Lung microvascular endothelial cell (primary cell): ENCODE measurements around the gene HSPG2. TPM values are rescaled to one million over a fixed set of nuclear protein-coding genes. Genes with fewer than 3 reads are reported as not detected.
"Not testable (repeated sequence)": the region's sequence is repeated elsewhere in the genome, so short reads cannot be mapped to it uniquely, and the experiment has no call there.

ENCODE experiments used
- DNase-seq, 2 donors: peaks; one replicate each; pipeline versions ENCODE4 v3.0.0 to v3.0.0-alpha.2; 2010; ENCODE audit warnings: low read depth in 2 of 2
- total RNA-seq: library from RNA; depleted of rRNA; stranded (reverse); fragments of >200 nt; gene quantifications from 2 replicates; pipeline ENCODE4 v1.2.1, GENCODE V29; 2014

Gene HSPG2
- total RNA-seq, 1 donor from 2014 or later, result 250 TPM

GRCh38 chr1:21829294-21829693 is 107.8 kb downstream of the HSPG2 start:
- no peak for DNase-seq

- no peak for DNase-seq
Measured at GRCh38 chr1:21828506-21829210, 108.5 kb downstream of the HSPG2 start.

GRCh38 chr1:21828075-21828474 is 109.0 kb downstream of the HSPG2 start:
- DNase-seq, result no peak

GRCh38 chr1:21827141-21827679 is 109.9 kb downstream of the HSPG2 start:
- no peak for DNase-seq

- not testable (repeated sequence) for DNase-seq
Measured at GRCh38 chr1:21826694-21827093, 110.4 kb downstream of the HSPG2 start.

GRCh38 chr1:21825393-21825792 is 111.7 kb downstream of the HSPG2 start:
- DNase-seq, result no peak

- DNase-seq, result no peak
Measured at GRCh38 chr1:21824926-21825325, 112.2 kb downstream of the HSPG2 start.

- DNase-seq, result no peak
Measured at GRCh38 chr1:21823980-21824702, 113.0 kb downstream of the HSPG2 start.

- DNase-seq, result no peak
Measured at GRCh38 chr1:21823206-21823979, 113.7 kb downstream of the HSPG2 start.

GRCh38 chr1:21822349-21822748 is 114.8 kb downstream of the HSPG2 start:
- DNase-seq, result no peak

GRCh38 chr1:21821385-21822019 is 115.6 kb downstream of the HSPG2 start:
- DNase-seq, result no peak

GRCh38 chr1:21820597-21821232 is 116.4 kb downstream of the HSPG2 start:
- no peak for DNase-seq

- peak; percentile 71 to 75 for DNase-seq
Measured at GRCh38 chr1:21818656-21819055, 118.5 kb downstream of the HSPG2 start.

GRCh38 chr1:21816602-21817302 is 120.4 kb downstream of the HSPG2 start:
- peak in 1 of 2 donors; percentile 69 for DNase-seq

GRCh38 chr1:21815724-21816321 is 121.3 kb downstream of the HSPG2 start:
- DNase-seq, result peak in 1 of 2 donors; percentile 68

GRCh38 chr1:21814981-21815582 is 122.0 kb downstream of the HSPG2 start:
- no peak for DNase-seq

- DNase-seq, result peak in 1 of 2 donors; percentile 55
Measured at GRCh38 chr1:21814241-21814918, 122.7 kb downstream of the HSPG2 start.

- DNase-seq, result no peak
Measured at GRCh38 chr1:21813542-21813941, 123.6 kb downstream of the HSPG2 start.

GRCh38 chr1:21811875-21812305 is 125.2 kb downstream of the HSPG2 start, which contains the start of gene LDLRAD2:
Gene LDLRAD2 (plus strand): TSS chr1:21812265. CDS start chr1:21812452, 187 bp downstream.
- DNase-seq, result peak in 1 of 2 donors; percentile 61
